IgD-negative memory B cell (primary cell): ENCODE data around the gene KIF5A. TPM values are rescaled to one million over a fixed set of nuclear protein-coding genes. Genes with fewer than 3 reads are reported as not detected.
"Not testable (repeated sequence)": the region's sequence is repeated elsewhere in the genome, so short reads cannot be mapped to it uniquely, and the experiment has no call there.

ENCODE experiments used
- H3K27ac Mint-ChIP-seq, 3 donors: one replicate each; pipeline ENCODE4 v1.8.0; 2020 to 2022; ENCODE audit warnings: mild to moderate bottlenecking in 3 of 3, mixed read lengths in 3 of 3, moderate library complexity in 1 of 3
- H3K27me3 Mint-ChIP-seq: one replicate; pipeline ENCODE4 v1.8.0; 2021; ENCODE audit warnings: mixed read lengths
- H3K36me3 Mint-ChIP-seq: one replicate; pipeline ENCODE4 v1.8.0; 2020; ENCODE audit warnings: mild to moderate bottlenecking, mixed read lengths
- H3K4me1 Mint-ChIP-seq, 3 donors: one replicate each; pipeline ENCODE4 v1.8.0; 2020 to 2022; ENCODE audit warnings: mixed read lengths in 3 of 3, mild to moderate bottlenecking in 1 of 3
- H3K4me3 Mint-ChIP-seq, 4 donors: one replicate each; pipeline ENCODE4 v1.8.0; 2020 to 2022; ENCODE audit warnings: mild to moderate bottlenecking in 4 of 4, mixed read lengths in 4 of 4, moderate library complexity in 3 of 4
- H3K9me3 Mint-ChIP-seq, 3 donors: one replicate each; pipeline ENCODE4 v1.8.0; 2020 to 2021; ENCODE audit warnings: mixed read lengths in 3 of 3, mild to moderate bottlenecking in 1 of 3
- polyA plus RNA-seq: library from polyadenylated mRNA; unstranded; fragments of 300-500 nt; fragmentation: Illumina TruSeq; gene quantifications from one replicate; pipeline ENCODE4 v1.2.3, GENCODE V29; 2021

Gene KIF5A
- polyA plus RNA-seq, 1 donor from 2014 or later: not detected

- not testable (repeated sequence) for H3K36me3 Mint-ChIP-seq, H3K9me3 Mint-ChIP-seq, H3K4me3 Mint-ChIP-seq, H3K27ac Mint-ChIP-seq, H3K27me3 Mint-ChIP-seq
- H3K4me1 Mint-ChIP-seq: peaks cover 16 to 21% (median 20%) of the 10 kb centered on the region in 3 donors
Measured at GRCh38 chr12:57588951-57589610, 39.2 kb downstream of the KIF5A start.

DNA sequence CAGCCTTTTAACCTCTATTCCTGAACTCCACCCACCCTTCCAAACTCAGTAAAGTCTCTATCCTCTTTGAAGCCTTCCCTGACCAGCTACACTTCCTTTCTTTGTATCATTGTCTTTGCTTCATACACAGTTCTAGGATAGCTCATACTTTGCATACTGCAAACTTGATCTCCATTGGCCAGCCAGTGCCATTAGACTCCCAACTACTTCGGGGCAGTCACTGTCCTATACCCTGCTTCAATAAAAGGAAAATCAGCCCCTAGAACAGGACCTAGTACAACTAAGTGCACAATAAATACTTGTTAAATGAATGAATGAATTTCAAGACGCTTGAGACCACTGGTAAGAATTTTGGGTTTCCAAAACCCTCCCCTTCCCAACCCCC is 40.6 kb downstream of the KIF5A start:
- Mint-ChIP-seq H3K9me3 (no peaks in the 10 kb centered on the region), H3K4me1 (peaks cover 16 to 21% (median 20%) of the 10 kb centered on the region in 3 donors), H3K4me3 (peak overlapping the region; percentile 83 to 95 (median 90)), H3K36me3 (peaks cover 3% of the 10 kb centered on the region), H3K27me3 (no peaks in the 10 kb centered on the region), H3K27ac (peak overlapping the region in 2 of 3 donors; percentile 76 to 89)

- Mint-ChIP-seq H3K27me3 (no peaks in the 10 kb centered on the region), H3K9me3 (no peaks in the 10 kb centered on the region), H3K27ac (peak within 1 kb of the TSS in 2 of 3 donors; percentile 76 to 89), H3K4me3 (peak within 1 kb of the TSS; percentile 83 to 95 (median 90)), H3K36me3 (peaks cover 5% of the 10 kb centered on the region), H3K4me1 (peaks cover 16 to 21% (median 20%) of the 10 kb centered on the region in 3 donors)
Measured at GRCh38 chr12:57590864-57591781, 41.3 kb downstream of the KIF5A start, which contains the start of gene PIP4K2C. Gene PIP4K2C (plus strand): TSS chr12:57591192. CDS start chr12:57591290, 98 bp downstream.

DNA sequence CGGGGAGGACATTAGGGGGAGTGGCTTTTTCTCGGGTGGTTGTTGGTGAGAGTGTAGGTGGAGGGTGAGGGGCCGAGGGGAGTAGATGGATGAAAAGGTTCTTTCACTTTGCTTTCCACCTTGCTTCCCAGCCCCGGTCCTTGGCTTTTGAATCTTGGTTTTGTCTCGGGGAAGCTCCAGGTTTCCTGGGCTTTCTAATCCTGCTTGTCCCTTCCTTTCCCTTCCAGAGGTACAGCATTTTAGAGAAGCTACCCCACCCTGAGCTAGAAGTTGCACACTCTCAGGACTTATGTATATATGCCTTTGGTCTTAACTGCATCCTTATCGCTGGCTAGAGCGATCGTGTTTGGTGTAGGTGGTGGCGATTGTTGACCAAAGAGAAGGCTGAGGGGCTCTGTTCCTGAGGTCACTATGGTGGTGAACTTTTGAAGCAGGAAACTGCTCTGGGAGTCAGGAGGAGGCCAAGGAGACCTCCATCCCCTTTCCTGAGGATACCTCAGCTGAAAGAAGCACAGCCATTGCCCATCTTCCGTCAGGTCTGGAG is 42.0 kb downstream of the KIF5A start:
- H3K27me3 Mint-ChIP-seq: no peaks in the 10 kb centered on the region
- H3K36me3 Mint-ChIP-seq: peaks cover 10% of the 10 kb centered on the region
- no peaks in the 10 kb centered on the region for H3K9me3 Mint-ChIP-seq
- H3K4me1 Mint-ChIP-seq: peaks cover 16 to 21% (median 20%) of the 10 kb centered on the region in 3 donors
- peak overlapping the region in 1 of 3 donors; percentile 76 for H3K27ac Mint-ChIP-seq
- peak overlapping the region; percentile 83 to 95 (median 90) for H3K4me3 Mint-ChIP-seq

DNA sequence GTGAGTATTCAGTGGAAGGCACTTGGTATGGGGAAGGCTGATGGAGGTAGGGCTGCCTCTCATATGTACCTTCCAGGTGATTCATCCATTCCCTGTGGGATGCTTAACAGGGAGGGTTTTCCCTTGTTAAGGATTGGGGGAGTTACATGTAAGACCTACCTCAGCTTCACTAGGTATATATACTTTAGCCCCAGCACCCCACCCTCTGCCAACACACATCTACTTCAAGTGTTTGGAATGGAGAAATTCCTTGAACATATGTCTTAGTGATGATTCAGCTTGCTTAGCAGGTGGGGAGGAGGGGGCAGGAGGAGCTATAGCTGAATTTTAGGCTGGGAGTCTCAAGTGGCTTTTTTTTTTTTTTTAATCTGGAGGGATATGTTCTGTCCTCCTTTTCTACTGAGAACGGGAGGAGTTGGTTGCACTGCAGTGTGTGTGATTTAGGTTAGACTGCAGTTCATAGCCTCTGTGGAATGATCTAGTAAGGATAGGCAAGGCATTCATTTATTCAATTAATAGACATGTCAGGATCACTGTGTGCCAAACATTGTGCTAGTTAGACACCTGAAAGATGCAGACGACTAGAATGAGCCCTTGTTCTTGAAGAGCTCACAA is 42.8 kb downstream of the KIF5A start:
- Mint-ChIP-seq H3K4me3 (peak overlapping the region; percentile 83 to 95 (median 90)), H3K9me3 (no peaks in the 10 kb centered on the region), H3K27ac (peak overlapping the region in 1 of 3 donors; percentile 76), H3K36me3 (peaks cover 10% of the 10 kb centered on the region), H3K4me1 (peaks cover 16 to 21% (median 20%) of the 10 kb centered on the region in 3 donors), H3K27me3 (no peaks in the 10 kb centered on the region)

DNA sequence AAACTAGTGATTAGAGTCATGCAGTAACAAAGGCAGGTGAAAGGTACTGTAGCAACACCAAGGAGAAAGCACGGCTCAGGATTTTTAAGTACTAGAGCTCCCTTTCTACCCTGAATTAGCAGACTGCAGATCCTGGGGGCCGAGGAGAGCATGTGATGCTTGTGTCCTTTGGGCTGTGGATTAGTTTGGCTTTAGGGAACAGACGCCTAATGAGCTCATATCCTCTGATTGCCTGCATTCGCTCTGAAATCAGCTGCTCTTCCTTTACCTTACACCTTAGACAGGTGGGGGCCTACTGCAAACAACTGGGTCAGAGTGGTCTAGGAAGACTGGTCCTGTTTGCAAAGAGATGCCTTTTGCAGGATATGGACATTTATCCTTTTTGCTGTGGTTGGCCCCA is 43.3 kb downstream of the KIF5A start:
- peak overlapping the region in 1 of 4 donors; percentile 83 for H3K4me3 Mint-ChIP-seq
- H3K9me3 Mint-ChIP-seq: no peaks in the 10 kb centered on the region
- no peaks in the 10 kb centered on the region for H3K27me3 Mint-ChIP-seq
- peaks cover 10% of the 10 kb centered on the region for H3K36me3 Mint-ChIP-seq
- peaks cover 16 to 21% (median 20%) of the 10 kb centered on the region in 3 donors for H3K4me1 Mint-ChIP-seq
- no peak overlapping the region for H3K27ac Mint-ChIP-seq

DNA sequence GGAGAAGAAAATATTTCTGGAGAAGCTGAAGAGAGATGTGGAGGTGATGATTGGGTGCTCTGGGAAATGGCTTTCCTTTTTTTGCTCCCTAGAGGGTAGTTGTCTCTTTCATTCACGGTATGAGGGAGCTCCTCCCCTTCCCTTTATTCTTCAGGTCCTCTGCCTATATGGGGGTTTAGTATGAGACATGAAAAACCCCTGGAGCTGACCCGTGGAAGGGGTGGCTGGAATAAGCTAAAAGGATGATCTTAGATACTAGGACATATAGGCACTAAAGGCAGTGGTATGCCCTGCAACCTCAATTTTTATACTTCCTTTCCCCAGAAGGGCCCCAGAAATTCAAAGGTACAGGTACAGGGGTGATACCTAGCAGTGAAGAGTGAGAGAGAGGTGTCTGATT is 50.6 kb downstream of the KIF5A start:
- Mint-ChIP-seq H3K9me3 (no peaks in the 10 kb centered on the region), H3K4me3 (no peak overlapping the region), H3K27ac (no peak overlapping the region), H3K36me3 (peaks cover 24% of the 10 kb centered on the region), H3K4me1 (peaks cover 6 to 10% (median 8%) of the 10 kb centered on the region in 3 donors), H3K27me3 (peaks cover 10% of the 10 kb centered on the region)

DNA sequence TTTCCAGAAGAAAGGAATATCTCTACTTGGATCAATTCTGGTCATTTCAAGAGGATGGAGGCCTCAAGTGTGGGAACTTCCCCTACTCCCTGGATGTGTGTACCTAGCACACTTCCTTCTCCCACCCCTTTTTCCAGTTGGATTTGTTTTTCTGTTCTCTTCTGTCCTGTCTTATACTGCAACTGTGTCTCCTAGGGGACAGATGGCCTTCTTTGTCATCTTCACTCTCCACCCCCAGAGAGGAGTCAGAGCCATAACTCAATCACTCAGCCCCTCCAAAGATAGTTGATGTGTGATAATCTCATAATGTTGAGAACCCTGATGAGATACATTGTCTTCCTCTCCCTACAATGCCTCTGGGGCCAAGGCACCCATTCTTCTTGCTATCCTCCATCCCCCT is 52.7 kb downstream of the KIF5A start:
- Mint-ChIP-seq H3K27me3 (peaks cover 10% of the 10 kb centered on the region), H3K9me3 (no peaks in the 10 kb centered on the region), H3K36me3 (peaks cover 16% of the 10 kb centered on the region), H3K27ac (no peak overlapping the region), H3K4me3 (no peak overlapping the region), H3K4me1 (peaks cover 6 to 12% (median 8%) of the 10 kb centered on the region in 3 donors)

DNA sequence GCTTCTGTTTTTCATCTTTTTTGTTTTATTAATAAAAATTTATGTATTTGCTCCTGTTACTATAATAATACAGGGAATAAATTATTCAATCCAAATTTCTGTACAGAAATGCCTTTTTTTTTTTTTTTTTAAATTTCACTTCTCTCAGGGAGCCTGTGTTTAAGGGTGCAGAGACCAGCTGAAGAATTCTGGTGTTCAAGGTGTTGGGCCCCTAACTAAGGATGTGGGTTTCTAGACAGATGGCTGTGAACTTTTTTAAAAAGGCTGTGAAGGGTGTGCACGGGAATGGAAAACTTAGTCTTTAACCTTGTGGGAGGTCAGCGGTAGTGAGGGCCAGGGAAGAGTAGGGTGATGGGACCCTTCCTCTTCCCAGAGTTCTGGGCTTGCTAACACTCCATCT is 53.5 kb downstream of the KIF5A start:
- peak overlapping the region in 1 of 4 donors; percentile 61 for H3K4me3 Mint-ChIP-seq
- H3K36me3 Mint-ChIP-seq: peaks cover 16% of the 10 kb centered on the region
- no peak overlapping the region for H3K27ac Mint-ChIP-seq
- peaks cover 10% of the 10 kb centered on the region for H3K27me3 Mint-ChIP-seq
- peaks cover 6 to 12% (median 8%) of the 10 kb centered on the region in 3 donors for H3K4me1 Mint-ChIP-seq
- no peaks in the 10 kb centered on the region for H3K9me3 Mint-ChIP-seq

GRCh38 chr12:57603815-57604453 is 54.1 kb downstream of the KIF5A start:
- Mint-ChIP-seq H3K27me3 (peaks cover 12% of the 10 kb centered on the region), H3K36me3 (peaks cover 15% of the 10 kb centered on the region), H3K4me3 (peak overlapping the region; percentile 61 to 79 (median 70)), H3K27ac (peak overlapping the region in 1 of 3 donors; percentile 65), H3K9me3 (no peaks in the 10 kb centered on the region), H3K4me1 (peaks cover 6 to 12% (median 8%) of the 10 kb centered on the region in 3 donors)

- peaks cover 6 to 9% (median 8%) of the 10 kb centered on the region in 3 donors for H3K4me1 Mint-ChIP-seq
- peak within 1 kb of the TSS in 1 of 3 donors; percentile 65 for H3K27ac Mint-ChIP-seq
- H3K4me3 Mint-ChIP-seq: peak within 1 kb of the TSS; percentile 66 to 90 (median 80)
- H3K9me3 Mint-ChIP-seq: no peaks in the 10 kb centered on the region
- H3K27me3 Mint-ChIP-seq: peaks cover 18% of the 10 kb centered on the region
- H3K36me3 Mint-ChIP-seq: peaks cover 13% of the 10 kb centered on the region
Measured at GRCh38 chr12:57604454-57604991, 54.7 kb downstream of the KIF5A start, which contains the start of gene DTX3. Gene DTX3 (plus strand): TSS chr12:57604824. CDS start chr12:57606518, 1,694 bp downstream.

GRCh38 chr12:57604992-57605810 is 55.4 kb downstream of the KIF5A start:
- Mint-ChIP-seq H3K9me3 (no peaks in the 10 kb centered on the region), H3K27me3 (peaks cover 21% of the 10 kb centered on the region), H3K4me3 (peak overlapping the region; percentile 66 to 90 (median 79)), H3K4me1 (peaks cover 6 to 10% (median 8%) of the 10 kb centered on the region in 3 donors), H3K27ac (peak overlapping the region in 1 of 3 donors; percentile 65), H3K36me3 (peaks cover 13% of the 10 kb centered on the region)

DNA sequence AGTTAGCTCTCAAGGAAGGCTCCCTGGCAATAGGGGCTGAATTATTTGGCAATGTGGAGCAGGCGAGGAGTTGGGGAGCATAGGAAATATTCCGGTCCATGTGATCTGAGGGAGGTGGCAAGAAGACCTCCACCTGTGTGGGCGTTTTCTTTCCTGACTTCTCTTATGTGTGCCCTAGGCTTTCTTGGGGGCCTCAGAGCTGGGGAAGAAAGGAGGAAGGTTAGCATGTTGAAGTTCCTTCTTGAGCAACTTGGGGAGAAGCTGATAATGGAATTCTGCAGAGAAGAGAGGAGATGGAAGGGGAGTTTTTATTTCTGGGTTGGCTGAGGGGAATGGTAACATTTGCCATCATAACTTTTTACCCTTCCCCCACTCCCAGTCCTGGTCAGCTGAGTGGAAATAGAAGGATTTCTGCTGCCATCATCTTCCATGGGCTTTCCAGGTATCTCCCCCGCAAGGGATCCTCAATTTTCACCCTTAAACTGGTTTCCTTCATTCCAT is 56.0 kb downstream of the KIF5A start:
- H3K27ac Mint-ChIP-seq: peak overlapping the region in 1 of 3 donors; percentile 51
- peaks cover 11% of the 10 kb centered on the region for H3K36me3 Mint-ChIP-seq
- peaks cover 28% of the 10 kb centered on the region for H3K27me3 Mint-ChIP-seq
- H3K9me3 Mint-ChIP-seq: no peaks in the 10 kb centered on the region
- peak overlapping the region in 2 of 4 donors; percentile 66 to 87 for H3K4me3 Mint-ChIP-seq
- peaks cover 12 to 13% (median 12%) of the 10 kb centered on the region in 3 donors for H3K4me1 Mint-ChIP-seq
